SK-N-SH (cell line): ENCODE data around the gene WNT16. TPM values are rescaled to one million over a fixed set of nuclear protein-coding genes. Genes with fewer than 3 reads are reported as not detected.

ENCODE experiments used
- CTCF ChIA-PET: fragments of 300-600, 350-600 bp; formaldehyde crosslinking; extraction: SDS; loops from one replicate; lab custom pipeline; 2021; lab: Yijun Ruan, JAX
- POLR2A ChIA-PET: fragments of 350-600 bp; sonication (Branson Sonifier 250); formaldehyde crosslinking; extraction: SDS; loops from one replicate; lab custom pipeline; 2020; ENCODE audit warnings: antibody characterized with exemption, inconsistent platforms; lab: Yijun Ruan, JAX
- DNase-seq: peaks from one replicate; pipeline ENCODE4 v3.0.0; 2012
- H2AFZ ChIP-seq: fragments of 200-600 bp; sonication (generic); 2 replicates; pipeline ENCODE4 v1.8.1; 2016; ENCODE audit warnings: antibody characterized with exemption, mild to moderate bottlenecking, low read depth
- H3F3A ChIP-seq: fragments of 200-600 bp; sonication (generic); replicated peaks from 2 replicates; pipeline ENCODE3; 2016; ENCODE audit warnings: antibody characterized with exemption, mild to moderate bottlenecking; ENCODE audit not compliant: insufficient read depth
- H3K27ac ChIP-seq, 2 experiments: fragments of 200-500 bp in 1 of 2; fragments of 200-600 bp in 1 of 2; sonication (Bioruptor generic) in 1 of 2; sonication (generic), shearing (Covaris generic) in 1 of 2; 2 replicates each; pipeline versions ENCODE4 v1.5.1 to v1.6.1; 2014 to 2016; ENCODE audit warnings: low read depth in 2 of 2, inconsistent platforms in 1 of 2, low read length in 1 of 2, mild to moderate bottlenecking in 1 of 2, mixed read lengths in 1 of 2
- H3K27me3 ChIP-seq: fragments of 200-600 bp; sonication (generic), shearing (Covaris generic); 2 replicates; pipeline ENCODE4 v1.6.1; 2016; ENCODE audit warnings: mixed run types; ENCODE audit not compliant: insufficient read depth
- H3K36me3 ChIP-seq, 2 experiments: fragments of 200-500 bp in 1 of 2; fragments of 200-600 bp in 1 of 2; sonication (Bioruptor generic) in 1 of 2; sonication (generic) in 1 of 2; replicated peaks in 1 of 2; 2 replicates each; pipeline versions ENCODE3 to v1.5.1; 2014 to 2016; ENCODE audit warnings: low read length in 1 of 2, mild to moderate bottlenecking in 1 of 2; ENCODE audit not compliant: insufficient read depth in 2 of 2, control insufficient read depth in 1 of 2
- H3K4me1 ChIP-seq, 2 experiments: fragments of 200-500 bp in 1 of 2; fragments of 200-600 bp in 1 of 2; sonication (Bioruptor generic) in 1 of 2; sonication (generic), shearing (Covaris generic) in 1 of 2; 2 replicates each; pipeline versions ENCODE4 v1.5.1 to v1.6.1; 2014 to 2016; ENCODE audit warnings: low read depth in 1 of 2, low read length in 1 of 2, mixed run types in 1 of 2; ENCODE audit not compliant: insufficient read depth in 2 of 2, control insufficient read depth in 1 of 2
- H3K4me2 ChIP-seq: fragments of 200-600 bp; sonication (generic), shearing (Covaris generic); 2 replicates; pipeline ENCODE4 v1.6.1; 2017; ENCODE audit warnings: mixed run types
- H3K4me3 ChIP-seq, 2 experiments: fragments of 200-500 bp in 1 of 2; fragments of 200-600 bp in 1 of 2; sonication (Bioruptor generic) in 1 of 2; sonication (generic), shearing (Covaris generic) in 1 of 2; 2 replicates each; pipeline versions ENCODE4 v1.5.1 to v1.8.1; 2014 to 2016; ENCODE audit warnings: low read depth in 2 of 2, inconsistent platforms in 1 of 2, low read length in 1 of 2, mild to moderate bottlenecking in 1 of 2, mixed read lengths in 1 of 2, moderate library complexity in 1 of 2
- H3K79me2 ChIP-seq: fragments of 200-600 bp; sonication (generic); 2 replicates; pipeline ENCODE4 v1.8.1; 2017; ENCODE audit warnings: mild to moderate bottlenecking; ENCODE audit not compliant: insufficient read depth
- H3K9ac ChIP-seq: fragments of 200-600 bp; sonication (generic); 2 replicates; pipeline ENCODE4 v1.6.1; 2017; ENCODE audit warnings: mixed run types
- H3K9me2 ChIP-seq: fragments of 200-600 bp; sonication (generic); 2 replicates; pipeline ENCODE4 v1.6.1; 2017; ENCODE audit warnings: mixed run types
- H3K9me3 ChIP-seq: fragments of 200-600 bp; sonication (generic); 2 replicates; pipeline ENCODE4 v1.6.1; 2017; ENCODE audit warnings: mixed run types, mild to moderate bottlenecking, moderate library complexity
- H4K20me1 ChIP-seq: fragments of 200-600 bp; sonication (generic); 2 replicates; pipeline ENCODE4 v1.6.1; 2017; ENCODE audit warnings: mild to moderate bottlenecking, mixed run types; ENCODE audit not compliant: insufficient read depth
- ELF1 ChIP-seq: IDR thresholded peaks from 2 replicates; pipeline ENCODE4 v1.4.0; 2012
- FOSL2 ChIP-seq: IDR thresholded peaks from 2 replicates; pipeline ENCODE4 v1.4.0; 2012; ENCODE audit warnings: low read depth, mild to moderate bottlenecking, moderate library complexity, borderline replicate concordance
- GATA2 ChIP-seq: sonication (generic); formaldehyde crosslinking; IDR thresholded peaks from 2 replicates; pipeline ENCODE4 v1.5.0; 2020; ENCODE audit warnings: mild to moderate bottlenecking, missing genetic modification reagents
- IRF3 ChIP-seq: fragments of 150-350 bp; IDR thresholded peaks from 2 replicates; pipeline ENCODE4 v1.6.1; 2016; ENCODE audit warnings: mild to moderate bottlenecking, low read depth, low read length
- JUND ChIP-seq: IDR thresholded peaks from 2 replicates; pipeline ENCODE4 v1.4.0; 2012
- MEF2A ChIP-seq: IDR thresholded peaks from 2 replicates; pipeline ENCODE4 v1.4.0; 2012; ENCODE audit warnings: low read depth, borderline replicate concordance
- MXI1 ChIP-seq: IDR thresholded peaks from 2 replicates; pipeline ENCODE4 v1.6.1; 2012; ENCODE audit warnings: mild to moderate bottlenecking, low read depth, low read length, improper control_type of control experiment
- NFIC ChIP-seq: IDR thresholded peaks from 2 replicates; pipeline ENCODE4 v1.4.0; 2012; ENCODE audit warnings: borderline replicate concordance
- POLR2AphosphoS5 ChIP-seq: IDR thresholded peaks from 2 replicates; pipeline ENCODE4 v1.6.1; 2012; ENCODE audit warnings: low read depth, low read length
- RAD21 ChIP-seq: IDR thresholded peaks from 2 replicates; pipeline ENCODE4 v1.6.1; 2012; ENCODE audit warnings: mild to moderate bottlenecking, low read length
- REST ChIP-seq: IDR thresholded peaks from 2 replicates; pipeline ENCODE4 v1.6.1; 2012; ENCODE audit warnings: mild to moderate bottlenecking, low read depth, low read length, moderate library complexity
- RXRA ChIP-seq: IDR thresholded peaks from 2 replicates; pipeline ENCODE4 v1.4.0; 2012; ENCODE audit warnings: low read depth, mild to moderate bottlenecking, borderline replicate concordance
- SIN3A ChIP-seq: IDR thresholded peaks from 2 replicates; pipeline ENCODE4 v1.6.1; 2012; ENCODE audit warnings: low read depth, mild to moderate bottlenecking, low read length, moderate library complexity, borderline replicate concordance
- TAF1 ChIP-seq: IDR thresholded peaks from 2 replicates; pipeline ENCODE4 v1.6.1; 2012; ENCODE audit warnings: low read depth, mild to moderate bottlenecking, low read length, moderate library complexity, borderline replicate concordance
- WGBS: methylation state at CpG from one replicate; pipeline ENCODE4 v1.1.6; 2017; ENCODE audit warnings: low lambda C conversion rate; 5-methylcytosine and 5-hydroxymethylcytosine counted together
- polyA plus RNA-seq, 3 experiments: library from polyadenylated mRNA; depleted of rRNA; stranded (reverse); fragments of >200 nt; gene quantifications; 2 replicates each; pipeline ENCODE4 v1.2.3, GENCODE V29; 2012
- TF ChIP-seq, protein P1 (sequence below): IDR thresholded peaks from 2 replicates; pipeline ENCODE4 v1.4.0; 2012; ENCODE audit warnings: low read depth, borderline replicate concordance

Gene WNT16
- polyA plus RNA-seq, 1 of the 3 experiments (the other 2 are of a cell fraction) = 0.05 TPM

DNA sequence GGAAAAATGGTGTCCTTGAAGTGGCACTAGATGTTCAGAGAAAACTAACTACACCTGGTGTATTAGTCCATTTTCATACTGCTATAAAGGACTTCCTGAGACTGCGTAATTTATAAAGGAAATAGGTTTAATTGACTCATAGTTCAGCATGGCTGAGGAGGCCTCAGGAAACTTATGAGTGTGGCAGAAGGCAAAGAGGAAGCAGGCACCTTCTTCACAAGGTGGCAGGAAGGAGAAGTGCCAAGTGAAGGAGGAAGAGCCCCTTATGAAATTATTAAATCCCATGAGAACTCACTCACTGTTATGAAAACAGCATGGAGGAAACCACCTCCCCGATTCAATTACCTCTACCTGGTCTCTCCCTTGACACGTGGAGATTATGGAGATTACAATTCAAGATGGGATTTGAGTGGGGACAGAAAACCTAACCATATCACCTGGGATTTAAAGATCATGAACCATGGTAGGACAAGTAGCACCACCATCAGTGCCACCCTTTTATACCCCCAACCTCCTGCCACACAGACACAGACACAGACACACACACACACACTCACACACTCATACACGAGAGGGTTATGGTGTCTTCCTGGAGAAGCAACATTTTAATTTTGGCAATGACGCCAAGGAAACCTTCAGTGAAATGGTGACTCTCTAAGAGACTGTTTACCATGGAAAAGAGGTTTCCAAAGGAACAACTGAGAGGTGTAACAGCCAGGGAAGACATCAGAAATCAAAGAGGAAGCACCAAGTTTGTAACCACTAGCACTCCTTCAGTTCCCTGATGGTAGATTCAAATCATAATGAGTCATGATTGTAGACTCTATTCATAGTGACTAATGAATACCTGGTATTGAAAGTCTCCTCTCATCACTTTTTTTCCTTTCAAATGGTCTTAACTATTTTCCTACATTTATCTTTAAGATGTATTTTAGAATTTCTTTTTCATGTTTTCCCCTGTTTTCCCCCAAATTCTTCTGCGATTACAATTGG is 41.8 kb upstream of the WNT16 start:
- no peak for DNase-seq
- no peaks in the 10 kb centered on the region for H3K27me3 ChIP-seq
- peaks cover 6% of the 10 kb centered on the region for H3F3A ChIP-seq
- CTCF ChIA-PET = no interaction called here
- H3K79me2 ChIP-seq = no peaks in the 10 kb centered on the region
- no peak overlapping the region for H3K4me3 ChIP-seq
- POLR2A ChIA-PET = no interaction called here
- H3K36me3 ChIP-seq = no peaks in the 10 kb centered on the region
- H4K20me1 ChIP-seq = no peaks in the 10 kb centered on the region
- no peaks in the 10 kb centered on the region for H3K9me3 ChIP-seq
- TF ChIP-seq NFIC = no peak
- TF ChIP-seq, protein P1, sequence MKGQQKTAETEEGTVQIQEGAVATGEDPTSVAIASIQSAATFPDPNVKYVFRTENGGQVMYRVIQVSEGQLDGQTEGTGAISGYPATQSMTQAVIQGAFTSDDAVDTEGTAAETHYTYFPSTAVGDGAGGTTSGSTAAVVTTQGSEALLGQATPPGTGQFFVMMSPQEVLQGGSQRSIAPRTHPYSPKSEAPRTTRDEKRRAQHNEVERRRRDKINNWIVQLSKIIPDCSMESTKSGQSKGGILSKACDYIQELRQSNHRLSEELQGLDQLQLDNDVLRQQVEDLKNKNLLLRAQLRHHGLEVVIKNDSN = no peak
- TF ChIP-seq JUND = peak; percentile 28; the same call in 1 of the 2 replicates
- TF ChIP-seq TAF1 = no peak
- no peak for TF ChIP-seq RXRA
- no peak for TF ChIP-seq RAD21
- no peak for TF ChIP-seq ELF1
- TF ChIP-seq REST = no peak
- TF ChIP-seq MEF2A = no peak
- no peak for TF ChIP-seq MXI1
- no peak for TF ChIP-seq IRF3
- no peak for TF ChIP-seq SIN3A
- no peak for TF ChIP-seq GATA2
- no peak for TF ChIP-seq POLR2AphosphoS5
- peak; percentile 51; the same call in 1 of the 2 replicates for TF ChIP-seq FOSL2
- no peak overlapping the region for H3K4me2 ChIP-seq
- H3K9ac ChIP-seq = no peak overlapping the region
- no peak overlapping the region for H3K27ac ChIP-seq
- peaks cover 0 to 4% of the 10 kb centered on the region in 2 experiments; a peak in 1 of 4 replicates for H3K4me1 ChIP-seq
- H2AFZ ChIP-seq = no peak overlapping the region
- H3K9me2 ChIP-seq = no peaks in the 10 kb centered on the region
- 75% methylated on average over 6 of the region's 6 CpGs for WGBS
